Activated T-cell treated with anti-CD3 and anti-CD28 coated beads, Interleukin-2, amount 50 U/mL, for 72 hours (primary cell): ENCODE measurements around the gene TACC3. TPM values are rescaled to one million over a fixed set of nuclear protein-coding genes. Genes with fewer than 3 reads are reported as not detected.

Experiments used
- ATAC-seq, 2 donors: fragments of 150-1000 bp; cut with Tn5 transposase; replicated peaks in 1 of 2; 2 replicates each; pipeline ENCODE4 v1.10.0; 2021; ENCODE audit warnings: moderate library complexity in 2 of 2, mild to moderate bottlenecking in 1 of 2
- DNase-seq, 2 donors: peaks; one replicate each; pipeline ENCODE4 v3.0.0; 2021 to 2022; ENCODE audit warnings: mixed read lengths in 1 of 2
- H3K27ac Mint-ChIP-seq: one replicate; pipeline ENCODE4 v1.8.0; 2022; ENCODE audit warnings: mild to moderate bottlenecking, moderate library complexity, mixed read lengths
- H3K27me3 Mint-ChIP-seq: one replicate; pipeline ENCODE4 v1.8.0; 2022; ENCODE audit warnings: low read depth, mixed read lengths
- H3K36me3 Mint-ChIP-seq, 2 donors: one replicate each; pipeline ENCODE4 v1.8.0; 2022; ENCODE audit warnings: mixed read lengths in 2 of 2, mild to moderate bottlenecking in 1 of 2; ENCODE audit not compliant: insufficient read depth in 2 of 2
- H3K4me1 Mint-ChIP-seq: one replicate; pipeline ENCODE4 v1.8.0; 2022; ENCODE audit warnings: low read depth, mixed read lengths
- H3K4me3 Mint-ChIP-seq, 2 donors: one replicate each; pipeline ENCODE4 v1.8.0; 2022; ENCODE audit warnings: mild to moderate bottlenecking in 2 of 2, mixed read lengths in 2 of 2, moderate library complexity in 2 of 2
- H3K9me3 Mint-ChIP-seq, 2 donors: one replicate each; pipeline ENCODE4 v1.8.0; 2022; ENCODE audit warnings: mixed read lengths in 2 of 2
- total RNA-seq, 2 donors: library from RNA; stranded (reverse); gene quantifications; one replicate each; pipeline ENCODE4 v1.2.3, GENCODE V29; 2022

TACC3 gene
- total RNA-seq, 2 donors from 2014 or later, result 172 to 206 TPM

DNA sequence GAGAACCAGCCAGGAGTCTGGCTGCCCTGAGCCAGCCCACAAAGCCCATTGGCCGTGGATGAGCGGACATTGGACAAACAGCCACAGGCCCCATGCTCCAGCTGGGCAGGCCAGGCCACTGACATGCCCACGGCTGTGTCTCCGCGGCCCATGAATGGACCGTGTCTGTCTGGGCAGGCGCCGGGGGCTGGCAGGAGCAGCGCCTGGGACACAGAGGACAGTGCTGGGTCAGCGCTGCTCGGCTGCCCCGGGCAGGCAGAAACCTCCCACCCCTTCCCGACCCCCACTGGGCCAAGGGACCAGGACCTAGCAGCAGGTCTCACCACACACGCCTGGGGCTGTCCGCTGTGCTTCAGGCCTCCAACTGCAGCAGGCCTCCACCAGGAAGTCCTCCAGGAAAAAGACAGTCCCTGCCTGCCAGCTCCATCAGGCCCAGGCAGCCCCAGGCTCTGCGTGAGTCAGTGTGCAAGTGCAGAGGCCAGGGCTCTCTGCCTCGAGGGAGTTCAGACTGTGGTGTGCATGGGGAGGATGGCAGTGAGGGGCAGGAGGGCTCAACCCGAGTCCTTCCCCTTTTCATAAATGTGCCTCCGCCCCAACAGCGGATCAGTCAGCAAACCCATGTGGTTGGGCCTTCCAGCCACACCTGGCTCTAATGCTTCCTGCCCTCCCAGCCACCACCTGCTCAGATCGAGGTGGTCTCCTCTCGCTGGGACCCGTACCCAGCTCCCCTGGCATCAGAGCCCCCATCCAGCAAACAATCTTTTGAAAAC is 54.6 kb downstream of the TACC3 start:
- H3K27ac Mint-ChIP-seq, result no peak overlapping the region
- no peaks in the 10 kb centered on the region for H3K36me3 Mint-ChIP-seq
- H3K4me1 Mint-ChIP-seq, result peaks cover 5% of the 10 kb centered on the region
- H3K27me3 Mint-ChIP-seq, result no peaks in the 10 kb centered on the region
- H3K4me3 Mint-ChIP-seq, result no peak overlapping the region
- no peaks in the 10 kb centered on the region for H3K9me3 Mint-ChIP-seq
- ATAC-seq (no peak), DNase-seq (no peak)

DNA sequence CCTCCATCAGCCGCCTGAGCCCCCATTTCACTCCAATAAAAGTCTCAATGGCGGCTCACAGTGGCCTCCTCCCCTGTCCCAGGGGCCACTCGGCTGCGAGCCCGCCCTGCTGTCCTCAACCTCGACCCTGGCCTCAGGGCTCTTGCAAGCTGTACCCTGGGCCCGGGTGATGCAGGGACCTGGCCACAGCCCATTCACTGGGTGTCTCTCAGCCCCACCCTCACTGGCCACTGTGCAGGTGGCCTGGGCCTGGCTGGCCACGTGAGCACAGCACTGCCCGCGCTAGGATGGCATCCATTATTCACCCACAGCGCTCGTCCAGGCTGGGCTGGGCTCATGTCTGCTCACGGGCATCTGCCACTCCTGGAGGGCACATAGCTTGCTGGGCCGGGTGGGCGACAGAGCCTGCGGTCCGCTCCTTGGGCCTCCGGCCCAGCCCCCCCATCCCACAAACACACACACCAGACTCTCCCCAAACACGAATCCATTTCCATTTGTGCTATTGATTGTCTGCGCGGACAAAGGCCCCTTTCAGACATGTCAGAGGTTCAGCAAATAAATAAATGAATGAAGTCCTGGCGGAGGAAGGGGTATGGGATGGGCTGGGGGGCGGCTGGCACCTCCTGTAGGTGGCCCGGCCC is 55.3 kb downstream of the TACC3 start:
- DNase-seq, result no peak
- Mint-ChIP-seq H3K27ac (no peak overlapping the region), H3K27me3 (no peaks in the 10 kb centered on the region), H3K4me1 (peaks cover 5% of the 10 kb centered on the region), H3K9me3 (no peaks in the 10 kb centered on the region), H3K36me3 (no peaks in the 10 kb centered on the region), H3K4me3 (no peak overlapping the region)
- ATAC-seq, result no peak

DNA sequence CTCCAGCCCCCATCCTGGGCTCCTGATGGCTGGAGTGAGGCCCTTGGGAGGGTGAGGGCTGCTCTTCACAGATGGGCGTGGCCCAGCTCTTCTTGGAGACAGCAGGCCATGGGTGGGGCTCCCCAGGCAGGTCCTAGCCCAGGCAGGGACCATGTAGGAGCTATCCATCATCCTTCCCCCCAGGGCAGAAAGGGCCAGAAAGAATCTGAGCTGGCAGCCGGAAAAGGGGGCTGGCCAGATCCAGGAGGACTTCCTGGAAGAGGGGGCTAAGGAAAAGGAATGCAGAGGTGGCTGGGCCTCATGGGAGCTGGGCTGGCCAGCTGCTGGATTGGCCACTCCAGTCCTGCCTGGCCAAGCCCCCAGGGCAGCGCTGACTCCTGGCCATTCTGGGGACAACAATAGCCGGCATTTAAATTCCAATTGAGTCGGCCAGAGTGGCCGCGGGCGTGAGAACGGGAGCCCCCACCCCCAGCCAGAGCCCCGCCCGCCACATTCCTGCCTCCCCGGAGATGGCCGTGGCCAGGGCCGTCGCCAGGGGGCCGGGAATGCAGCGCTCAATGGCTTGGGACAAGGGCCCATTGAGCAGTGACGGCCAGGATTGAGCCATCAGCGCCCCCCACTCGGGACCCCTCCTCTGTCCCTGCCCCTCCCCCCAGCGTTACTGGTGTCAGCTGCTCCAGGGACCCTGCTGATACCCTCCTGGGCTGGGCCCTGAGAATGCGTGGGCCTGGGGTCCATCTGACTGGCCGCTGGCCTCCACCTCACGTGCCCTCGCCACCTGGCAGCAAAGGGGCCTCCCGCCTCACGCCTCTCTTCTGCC is 56.7 kb downstream of the TACC3 start:
- Mint-ChIP-seq H3K9me3 (no peaks in the 10 kb centered on the region), H3K27me3 (no peaks in the 10 kb centered on the region), H3K4me1 (no peaks in the 10 kb centered on the region), H3K4me3 (no peak overlapping the region), H3K27ac (no peak overlapping the region), H3K36me3 (no peaks in the 10 kb centered on the region)
- DNase-seq (no peak), ATAC-seq (no peak)

DNA sequence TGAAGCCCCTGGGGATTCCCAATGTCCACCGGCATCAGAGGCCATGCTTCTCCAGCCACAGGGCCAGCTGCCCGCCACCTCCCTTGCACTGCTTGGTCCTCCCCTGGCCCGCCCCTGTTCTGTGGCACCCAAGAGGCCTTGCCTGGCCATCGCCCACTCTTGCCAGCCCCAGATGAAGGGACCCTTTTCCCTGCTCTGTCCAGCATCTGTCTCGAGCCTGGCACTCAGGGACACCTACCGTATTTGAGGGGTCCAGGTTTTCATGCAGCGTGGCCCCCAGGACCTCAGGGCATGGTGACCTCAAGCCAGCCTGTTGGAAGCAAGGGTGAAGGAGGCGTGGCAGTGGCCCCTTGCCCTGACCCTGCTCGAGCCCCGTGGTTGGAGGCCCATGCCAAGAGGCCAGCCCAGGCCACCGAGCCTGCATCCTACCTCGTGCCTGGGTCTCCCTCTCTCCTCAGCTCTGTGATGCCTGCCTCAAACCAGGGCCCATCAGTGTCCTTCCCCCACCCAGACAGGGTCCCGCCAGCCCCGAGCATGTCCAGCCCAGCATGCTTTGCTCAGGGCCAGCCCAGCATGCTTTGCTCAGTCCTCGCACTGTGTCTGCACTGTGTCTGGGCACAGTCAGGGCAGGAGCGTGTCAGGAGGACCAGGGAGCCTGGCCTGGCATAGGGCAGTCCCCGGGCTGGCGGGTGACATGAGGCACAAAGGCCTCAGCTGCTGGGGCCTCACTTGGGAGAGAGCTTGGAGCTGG is 57.5 kb downstream of the TACC3 start:
- Mint-ChIP-seq H3K27me3 (no peaks in the 10 kb centered on the region), H3K4me1 (no peaks in the 10 kb centered on the region), H3K9me3 (no peaks in the 10 kb centered on the region)

DNA sequence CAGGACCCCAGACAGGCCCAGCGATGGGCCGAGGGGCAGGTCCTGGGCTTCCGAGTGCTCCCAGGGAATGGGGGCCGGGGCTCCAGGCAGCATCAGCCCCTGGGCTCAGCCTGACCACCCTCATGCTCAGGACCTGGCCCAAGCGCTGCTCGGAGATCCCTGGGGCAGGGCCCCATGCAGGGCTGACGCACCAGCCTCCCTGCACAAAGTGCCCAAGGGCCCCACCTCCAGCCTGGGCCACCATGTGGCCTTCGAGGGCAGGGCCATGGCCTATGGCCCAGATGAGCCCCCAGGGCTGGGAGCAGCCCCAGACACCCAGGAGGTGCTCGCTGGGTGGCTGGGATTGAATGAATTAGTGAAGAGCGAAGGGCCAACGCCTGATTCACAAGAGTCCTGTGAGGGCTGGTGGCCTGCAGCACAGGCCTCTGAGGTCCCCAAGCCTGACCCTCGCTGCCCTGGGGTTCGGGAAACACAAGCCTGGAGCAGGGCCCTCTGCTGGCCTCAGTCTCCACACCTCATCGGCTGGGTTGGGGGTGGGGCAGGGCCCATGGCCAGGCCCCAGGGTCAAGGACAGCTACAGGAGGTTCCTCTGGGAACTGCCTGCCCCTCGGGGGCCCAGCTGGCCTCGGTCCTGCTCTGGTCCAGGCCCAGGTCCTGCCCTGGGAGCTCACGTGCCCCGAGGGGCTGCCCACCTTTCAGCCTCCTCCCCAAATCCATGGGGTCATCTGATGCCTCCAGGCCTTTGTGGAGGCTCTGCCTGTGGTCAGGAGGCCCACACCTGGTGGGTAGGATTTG is 58.5 kb downstream of the TACC3 start:
- Mint-ChIP-seq H3K27me3 (no peaks in the 10 kb centered on the region), H3K27ac (no peak overlapping the region), H3K4me3 (no peak overlapping the region), H3K9me3 (no peaks in the 10 kb centered on the region), H3K4me1 (no peaks in the 10 kb centered on the region), H3K36me3 (no peaks in the 10 kb centered on the region)
- ATAC-seq, result no peak
- no peak for DNase-seq

More for the DNA sequence above, 57.5 kb downstream of the TACC3 start:
- Mint-ChIP-seq H3K27ac (no peak overlapping the region), H3K4me3 (no peak overlapping the region), H3K36me3 (no peaks in the 10 kb centered on the region)
- ATAC-seq (no peak), DNase-seq (no peak)

DNA sequence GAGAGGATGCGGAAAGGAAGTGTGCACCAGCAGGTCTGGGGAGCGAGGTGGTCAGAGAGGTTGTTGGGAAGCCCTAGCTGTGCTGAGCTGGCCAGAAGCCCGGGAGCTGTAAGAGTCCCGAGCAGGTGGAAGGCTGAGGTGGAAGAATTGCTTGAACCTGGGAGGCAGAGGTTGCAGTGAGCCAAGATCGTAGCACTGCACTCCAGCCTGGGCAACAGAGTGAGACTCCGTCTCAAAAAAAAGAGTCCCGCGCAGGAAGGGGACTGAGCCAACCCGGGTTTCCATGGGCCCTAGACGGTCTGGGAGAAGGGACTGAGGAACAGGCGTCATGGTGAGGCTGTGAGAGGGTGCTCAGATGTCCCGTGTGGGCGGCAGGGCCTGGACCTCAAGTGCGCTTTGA is 59.1 kb downstream of the TACC3 start:
- DNase-seq (no peak), ATAC-seq (no peak)
- no peaks in the 10 kb centered on the region for H3K4me1 Mint-ChIP-seq
- no peak overlapping the region for H3K4me3 Mint-ChIP-seq
- H3K27me3 Mint-ChIP-seq, result no peaks in the 10 kb centered on the region
- H3K36me3 Mint-ChIP-seq, result no peaks in the 10 kb centered on the region
- H3K27ac Mint-ChIP-seq, result no peak overlapping the region
- no peaks in the 10 kb centered on the region for H3K9me3 Mint-ChIP-seq

DNA sequence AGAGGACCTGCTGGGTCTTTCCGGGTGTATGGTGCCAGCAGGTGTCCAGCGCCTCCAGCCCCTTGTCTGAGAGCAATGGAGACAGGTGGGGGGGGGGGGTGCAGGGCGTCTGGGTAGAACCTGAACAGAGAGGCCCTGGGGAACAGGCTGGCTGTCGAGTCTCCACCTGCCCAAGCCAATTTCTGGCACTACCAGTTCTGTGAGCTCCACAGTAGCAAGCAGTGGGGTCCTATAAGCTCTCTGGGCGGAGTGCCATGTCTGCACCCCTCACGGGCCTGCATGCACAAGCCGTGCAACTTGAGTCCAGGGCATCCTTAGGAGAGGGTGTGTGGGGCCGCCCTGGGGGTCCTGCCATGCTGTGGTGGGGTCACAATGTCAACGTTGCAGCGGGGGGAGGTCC is 61.7 kb downstream of the TACC3 start:
- no peak for ATAC-seq
- no peak for DNase-seq
- H3K27ac Mint-ChIP-seq, result no peak overlapping the region
- no peaks in the 10 kb centered on the region for H3K36me3 Mint-ChIP-seq
- no peak overlapping the region for H3K4me3 Mint-ChIP-seq
- no peaks in the 10 kb centered on the region for H3K27me3 Mint-ChIP-seq
- H3K9me3 Mint-ChIP-seq, result no peaks in the 10 kb centered on the region
- H3K4me1 Mint-ChIP-seq, result no peaks in the 10 kb centered on the region

DNA sequence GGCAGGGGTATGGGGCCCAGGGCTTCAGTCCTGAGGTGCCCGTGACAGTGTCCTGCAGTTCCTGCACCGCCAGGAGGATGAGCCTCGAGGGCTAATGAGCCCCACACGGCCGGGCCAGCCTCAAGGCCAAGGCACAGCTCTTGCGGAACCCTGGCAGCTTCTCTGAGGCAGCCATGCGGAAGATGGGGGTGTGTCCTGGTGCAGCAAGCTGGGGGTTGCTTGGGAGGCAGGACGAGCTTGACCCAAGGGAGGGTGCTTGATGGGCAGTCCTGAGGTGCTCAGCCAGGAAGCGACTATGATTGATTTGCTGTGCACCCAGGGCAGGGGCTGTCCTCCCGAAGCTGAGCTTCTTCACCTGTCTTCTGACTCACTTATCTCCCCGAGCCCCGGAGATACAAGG is 62.6 kb downstream of the TACC3 start:
- H3K36me3 Mint-ChIP-seq, result no peaks in the 10 kb centered on the region

DNA sequence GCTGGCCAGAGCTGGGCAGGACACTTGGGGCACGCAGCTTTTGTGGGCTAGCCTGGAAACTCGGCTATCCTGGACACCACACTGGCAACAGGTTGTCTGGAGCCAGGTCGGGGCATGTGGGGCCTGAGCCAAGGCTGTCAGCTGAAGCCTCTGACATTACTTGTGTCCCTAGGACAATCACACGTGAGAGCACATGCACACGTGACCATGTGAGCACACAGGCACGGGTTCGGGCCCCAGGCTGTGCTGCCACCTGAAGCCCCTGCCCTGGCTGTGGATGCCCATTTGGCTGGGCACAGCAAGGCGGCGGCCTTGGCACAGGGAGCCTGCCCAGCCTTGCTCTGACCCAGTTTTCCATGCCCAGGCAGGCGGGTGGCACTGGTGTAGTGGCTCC is 63.1 kb downstream of the TACC3 start:
- ATAC-seq, result no peak
- Mint-ChIP-seq H3K36me3 (no peaks in the 10 kb centered on the region), H3K4me1 (no peaks in the 10 kb centered on the region)

More for the DNA sequence above, 62.6 kb downstream of the TACC3 start:
- Mint-ChIP-seq H3K4me3 (no peak overlapping the region), H3K27ac (no peak overlapping the region), H3K4me1 (no peaks in the 10 kb centered on the region), H3K27me3 (no peaks in the 10 kb centered on the region), H3K9me3 (no peaks in the 10 kb centered on the region)
- DNase-seq (no peak), ATAC-seq (no peak)

DNA sequence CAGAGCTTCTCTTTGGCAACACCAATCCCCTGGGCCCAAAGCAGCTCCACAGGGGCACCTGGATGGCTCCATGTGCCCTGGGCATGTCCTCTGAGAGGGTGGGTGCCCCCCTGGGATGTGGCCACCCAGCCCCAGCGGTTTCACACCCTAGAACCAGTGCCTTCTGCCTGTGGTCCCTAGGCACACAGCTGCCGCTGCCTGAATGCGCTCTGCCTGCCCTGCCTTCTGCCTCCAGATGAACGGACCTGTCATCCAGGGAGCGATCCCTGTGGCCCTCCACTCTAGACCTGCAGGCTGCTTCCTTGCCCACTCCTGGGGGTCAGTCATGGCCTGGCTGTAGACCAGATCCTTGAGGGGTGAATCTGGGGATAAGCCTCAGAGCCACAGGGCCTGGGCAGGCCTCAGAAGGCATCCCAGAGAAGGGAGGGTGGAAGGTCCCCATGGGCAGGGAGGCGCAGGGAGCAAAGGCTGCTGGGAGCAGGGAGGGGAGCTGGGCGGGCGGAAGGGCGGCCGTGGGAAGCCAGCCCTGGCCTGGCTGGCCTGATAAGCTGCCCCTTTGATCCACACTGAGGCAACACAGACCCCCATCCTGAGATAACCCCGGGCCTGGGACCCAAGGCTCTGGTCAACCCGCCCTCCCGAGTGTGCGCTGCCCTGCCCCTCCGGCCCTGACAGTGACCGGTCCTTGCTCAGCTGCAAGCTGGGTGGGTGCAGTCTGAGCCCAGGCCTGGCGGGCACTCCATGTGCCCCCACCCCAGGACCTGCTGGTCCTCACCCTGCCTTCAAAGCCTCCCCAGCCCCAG is 63.7 kb downstream of the TACC3 start:
- Mint-ChIP-seq H3K9me3 (no peaks in the 10 kb centered on the region), H3K4me3 (no peak overlapping the region), H3K27ac (no peak overlapping the region), H3K36me3 (no peaks in the 10 kb centered on the region), H3K4me1 (no peaks in the 10 kb centered on the region), H3K27me3 (no peaks in the 10 kb centered on the region)
- DNase-seq, result no peak
- ATAC-seq, result no peak

More for the DNA sequence above, 63.1 kb downstream of the TACC3 start:
- no peak for DNase-seq
- H3K27ac Mint-ChIP-seq, result no peak overlapping the region
- H3K4me3 Mint-ChIP-seq, result no peak overlapping the region
- no peaks in the 10 kb centered on the region for H3K27me3 Mint-ChIP-seq
- no peaks in the 10 kb centered on the region for H3K9me3 Mint-ChIP-seq

DNA sequence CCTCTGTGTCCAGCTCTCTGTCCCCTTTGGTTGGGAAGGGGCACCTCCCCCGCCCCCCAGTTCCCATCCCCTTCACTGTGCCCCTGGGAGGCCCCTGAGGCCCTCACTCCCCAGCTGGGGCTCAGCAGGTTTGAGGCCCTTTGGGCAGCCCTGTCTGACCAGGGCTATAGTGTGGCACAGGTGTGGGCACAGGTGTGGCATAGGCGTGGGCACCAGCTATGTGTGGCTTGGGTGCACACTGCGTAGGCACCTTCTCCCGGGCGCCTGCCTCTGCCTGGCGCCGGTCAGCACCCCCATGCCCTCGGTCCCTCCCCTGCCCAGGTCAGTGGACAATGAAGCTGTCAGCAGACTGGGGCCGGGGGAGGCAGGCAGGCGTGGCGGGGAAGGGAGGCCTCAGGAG is 64.3 kb downstream of the TACC3 start:
- Mint-ChIP-seq H3K4me1 (no peaks in the 10 kb centered on the region), H3K4me3 (no peak overlapping the region), H3K27me3 (no peaks in the 10 kb centered on the region), H3K27ac (no peak overlapping the region), H3K36me3 (no peaks in the 10 kb centered on the region), H3K9me3 (no peaks in the 10 kb centered on the region)
- DNase-seq, result no peak
- ATAC-seq, result no peak
